Kidney (tissue), 14 donors: ENCODE measurements around the gene UBE2Q2. TPM values are rescaled to one million over a fixed set of nuclear protein-coding genes. Genes with fewer than 3 reads are reported as not detected.

Experiments used
- DNase-seq, 5 donors: peaks; one replicate each; pipeline ENCODE4 v3.0.0-alpha.2; 2013 to 2020
- FAIRE-seq: peaks from 2 replicates; lab custom pipeline; 2012; peaks lifted over from hg19 to GRCh38; lab: Jason Lieb, UNC
- H3K27ac ChIP-seq, 2 donors: one replicate each; pipeline ENCODE4 v1.7.0; 2013; ENCODE audit warnings: low read depth in 2 of 2, low read length in 2 of 2, inconsistent platforms in 1 of 2
- H3K27me3 ChIP-seq: one replicate; pipeline ENCODE4 v1.7.1; 2013; ENCODE audit warnings: low read length, inconsistent platforms; ENCODE audit not compliant: control insufficient read depth, insufficient read depth
- H3K36me3 ChIP-seq, 3 donors: one replicate each; pipeline versions ENCODE4 v1.7.0 to v1.7.1; 2013; ENCODE audit warnings: low read length in 3 of 3, control low read depth in 1 of 3, inconsistent platforms in 1 of 3; ENCODE audit not compliant: insufficient read depth in 3 of 3, control insufficient read depth in 2 of 3
- H3K4me1 ChIP-seq, 3 donors: one replicate each; pipeline versions ENCODE4 v1.7.0 to v1.7.1; 2013; ENCODE audit warnings: low read length in 3 of 3, inconsistent platforms in 1 of 3, low read depth in 1 of 3; ENCODE audit not compliant: control insufficient read depth in 2 of 3, insufficient read depth in 2 of 3
- H3K4me3 ChIP-seq, 3 donors: one replicate each; pipeline versions ENCODE4 v1.7.0 to v1.8.1; 2013; ENCODE audit warnings: low read length in 3 of 3, control low read depth in 1 of 3, inconsistent platforms in 1 of 3
- H3K9ac ChIP-seq, 3 donors: one replicate each; pipeline versions ENCODE4 v1.7.0 to v1.7.1; 2013; ENCODE audit warnings: low read length in 3 of 3, control low read depth in 1 of 3, inconsistent platforms in 1 of 3
- H3K9me3 ChIP-seq, 3 donors: one replicate each; pipeline versions ENCODE4 v1.7.0 to v1.7.1; 2013; ENCODE audit warnings: low read length in 3 of 3, control low read depth in 1 of 3, inconsistent platforms in 1 of 3; ENCODE audit not compliant: control insufficient read depth in 2 of 3, insufficient read depth in 1 of 3
- CTCF ChIP-seq: IDR thresholded peaks from 3 replicates; pipeline ENCODE4 v1.5.1; 2012; ENCODE audit warnings: mild to moderate bottlenecking, moderate library complexity, borderline replicate concordance; ENCODE audit not compliant: insufficient read depth; ENCODE audit errors: extremely low read depth
- intact Hi-C: fragments of 100-400 bp; cut with DNase I; formaldehyde crosslinking; loops from one replicate; pipeline ENCODE4 v1.11.1; 2022
- polyA plus RNA-seq: library from polyadenylated mRNA; stranded (reverse); fragments of 350-450 nt; fragmentation: Illumina TruSeq; extraction: RNeasy Lipid Tissue Mini Kit (QIAGEN cat#74804); gene quantifications from one replicate; pipeline ENCODE4 v1.2.3, GENCODE V29; 2014; ENCODE audit warnings: low read depth, low replicate concordance; ENCODE audit not compliant: insufficient read depth
- total RNA-seq: library from RNA; stranded (reverse); fragmentation: NEBNext Ultra II Directional; extraction: Animal tissue kit (Norgen Biotek cat#: 25700); gene quantifications from one replicate; pipeline ENCODE4 v1.2.1, GENCODE V29; 2021
- donor health status: control.
- donor health status: control.
- donor health status: control.
- donor health status: control.
- donor health status: control.
- donor health status: DM: yes; HTN: yes; CAD: no.
- donor health status: Normal renal cell carcinoma (clear cell type).

Gene UBE2Q2
- total and polyA plus RNA-seq, 2 donors from 2014 or later, result 18.1 to 31.6 TPM

- TF ChIP-seq CTCF, result no peak
- Histone ChIP-seq H3K9me3 (no peaks in the 10 kb centered on the region), H3K9ac (no peak overlapping the region), H3K27ac (no peak overlapping the region), H3K4me1 (no peaks in the 10 kb centered on the region), H3K27me3 (no peaks in the 10 kb centered on the region), H3K36me3 (peaks cover 0 to 5% (median 0%) of the 10 kb centered on the region in 3 donors), H3K4me3 (no peak overlapping the region)
- DNase-seq (no peak), FAIRE-seq (no peak)
- intact Hi-C loops, result no loop called here
Measured at GRCh38 chr15:75895731-75896130, 52.5 kb downstream of the UBE2Q2 start.

GRCh38 chr15:75900577-75900976, 57.3 kb downstream of the UBE2Q2 start:
- no peak for FAIRE-seq
- intact Hi-C loops, result no loop called here
- no peaks in the 10 kb centered on the region for H3K9me3 ChIP-seq
- no peak overlapping the region for H3K4me3 ChIP-seq
- DNase-seq, result no peak
- H3K27ac ChIP-seq, result no peak overlapping the region
- no peak for TF ChIP-seq CTCF
- no peaks in the 10 kb centered on the region for H3K36me3 ChIP-seq
- H3K27me3 ChIP-seq, result no peaks in the 10 kb centered on the region
- H3K4me1 ChIP-seq, result peaks cover 0 to 6% (median 2%) of the 10 kb centered on the region in 3 donors
- H3K9ac ChIP-seq, result no peak overlapping the region

- TF ChIP-seq CTCF, result no peak
- FAIRE-seq, result no peak
- Histone ChIP-seq H3K9ac (no peak overlapping the region), H3K27ac (no peak overlapping the region), H3K27me3 (no peaks in the 10 kb centered on the region), H3K4me3 (no peak overlapping the region), H3K36me3 (peaks cover 0 to 6% (median 2%) of the 10 kb centered on the region in 3 donors), H3K9me3 (no peaks in the 10 kb centered on the region), H3K4me1 (peaks cover 0 to 6% (median 2%) of the 10 kb centered on the region in 3 donors)
- peak in 3 of 5 donors; percentile 26 to 51 (median 40) for DNase-seq
- intact Hi-C loops, result no loop called here
Measured at GRCh38 chr15:75902129-75902557, 58.9 kb downstream of the UBE2Q2 start.
